SJSA1 (cell line): ENCODE measurements around the gene CBARP. TPM values are rescaled to one million over a fixed set of nuclear protein-coding genes. Genes with fewer than 3 reads are reported as not detected.
A peak's percentile ranks its signal among the peaks of the same experiment; 100 is the strongest.

Experiments
- DNase-seq, 2 experiments: peaks; one replicate each; pipeline ENCODE4 v3.0.0-alpha.2; 2015 to 2020; ENCODE audit warnings: low spot score in 2 of 2, low read depth in 1 of 2
- H3K27ac ChIP-seq: fragments of 250-450 bp; sonication (Bioruptor Pico); 2 replicates; pipeline ENCODE4 v1.5.1; 2020; ENCODE audit warnings: mild to moderate bottlenecking, moderate library complexity
- H3K27me3 ChIP-seq: fragments of 250-450 bp; sonication (Bioruptor Pico); replicated peaks from 2 replicates; pipeline ENCODE4 v1.5.1; 2020; ENCODE audit warnings: mild to moderate bottlenecking, moderate library complexity
- H3K36me3 ChIP-seq: fragments of 250-450 bp; sonication (Bioruptor Pico); 2 replicates; pipeline ENCODE4 v1.5.1; 2020; ENCODE audit warnings: mild to moderate bottlenecking
- H3K4me1 ChIP-seq: fragments of 250-450 bp; sonication (Bioruptor Pico); replicated peaks from 2 replicates; pipeline ENCODE4 v1.6.1; 2021; ENCODE audit warnings: mild to moderate bottlenecking
- H3K4me3 ChIP-seq: fragments of 250-450 bp; sonication (Bioruptor Pico); 2 replicates; pipeline ENCODE4 v1.5.1; 2020; ENCODE audit warnings: mild to moderate bottlenecking
- H3K9me3 ChIP-seq: fragments of 250-450 bp; sonication (Bioruptor Pico); replicated peaks from 2 replicates; pipeline ENCODE4 v1.5.1; 2020; ENCODE audit warnings: mild to moderate bottlenecking
- total RNA-seq: library from RNA; depleted of rRNA; stranded (reverse); fragments of >200 nt; shearing (Covaris generic); gene quantifications from 2 replicates; pipeline ENCODE4 v1.2.3, GENCODE V29; 2014

Gene CBARP
- total RNA-seq, 1 experiment from 2014 or later = 1.6 TPM

- peak; percentile 73 to 83 for DNase-seq
- H3K4me1 ChIP-seq = peaks cover 19% of the 10 kb centered on the region
- no peak overlapping the region for H3K4me3 ChIP-seq
- peaks cover 41% of the 10 kb centered on the region for H3K36me3 ChIP-seq
- no peak overlapping the region for H3K27ac ChIP-seq
- H3K9me3 ChIP-seq = peaks cover 5% of the 10 kb centered on the region; the same call in 1 of the 2 replicates
- H3K27me3 ChIP-seq = peaks cover 19% of the 10 kb centered on the region
Measured at GRCh38 chr19:1279782-1280341, 42.1 kb upstream of the CBARP start.

- DNase-seq = no peak
- H3K27me3 ChIP-seq = peaks cover 10% of the 10 kb centered on the region
- H3K4me3 ChIP-seq = no peak overlapping the region
- no peak overlapping the region for H3K27ac ChIP-seq
- peaks cover 5% of the 10 kb centered on the region; the same call in 1 of the 2 replicates for H3K9me3 ChIP-seq
- peaks cover 49% of the 10 kb centered on the region for H3K36me3 ChIP-seq
- H3K4me1 ChIP-seq = peaks cover 26% of the 10 kb centered on the region
Measured at GRCh38 chr19:1278713-1279660, 41.2 kb upstream of the CBARP start.

GRCh38 chr19:1278074-1278473 lies 40.3 kb upstream of the CBARP start:
- DNase-seq = no peak
- peaks cover 26% of the 10 kb centered on the region for H3K4me1 ChIP-seq
- no peak overlapping the region for H3K4me3 ChIP-seq

GRCh38 chr19:1277061-1277460 lies 39.3 kb upstream of the CBARP start:
- Histone ChIP-seq H3K9me3 (peaks cover 5% of the 10 kb centered on the region; the same call in 1 of the 2 replicates), H3K27ac (no peak overlapping the region), H3K4me3 (no peak overlapping the region), H3K4me1 (peaks cover 26% of the 10 kb centered on the region), H3K27me3 (no peaks in the 10 kb centered on the region), H3K36me3 (peaks cover 69% of the 10 kb centered on the region)
- no peak for DNase-seq

More at GRCh38 chr19:1278074-1278473, 40.3 kb upstream of the CBARP start:
- Histone ChIP-seq H3K27ac (no peak overlapping the region), H3K9me3 (peaks cover 5% of the 10 kb centered on the region; the same call in 1 of the 2 replicates), H3K27me3 (peaks cover 1% of the 10 kb centered on the region; the same call in 1 of the 2 replicates), H3K36me3 (peaks cover 58% of the 10 kb centered on the region)

GRCh38 chr19:1276628-1277022 lies 38.8 kb upstream of the CBARP start:
- no peaks in the 10 kb centered on the region for H3K27me3 ChIP-seq
- peaks cover 73% of the 10 kb centered on the region for H3K36me3 ChIP-seq
- DNase-seq = no peak
- no peak overlapping the region for H3K27ac ChIP-seq
- H3K4me3 ChIP-seq = no peak overlapping the region
- peaks cover 26% of the 10 kb centered on the region for H3K4me1 ChIP-seq
- H3K9me3 ChIP-seq = peaks cover 5% of the 10 kb centered on the region; the same call in 1 of the 2 replicates

GRCh38 chr19:1275976-1276627 lies 38.3 kb upstream of the CBARP start:
- Histone ChIP-seq H3K4me3 (peak overlapping the region; percentile 90), H3K9me3 (peaks cover 5% of the 10 kb centered on the region; the same call in 1 of the 2 replicates), H3K36me3 (peaks cover 78% of the 10 kb centered on the region), H3K4me1 (peaks cover 27% of the 10 kb centered on the region), H3K27me3 (no peaks in the 10 kb centered on the region), H3K27ac (peak overlapping the region; percentile 94)
- DNase-seq = peak in 1 of 2 experiments; percentile 49

- DNase-seq = peak; percentile 92 to 97
- Histone ChIP-seq H3K9me3 (peaks cover 5% of the 10 kb centered on the region; the same call in 1 of the 2 replicates), H3K27ac (peak within 1 kb of the TSS; percentile 94), H3K4me1 (peaks cover 34% of the 10 kb centered on the region), H3K27me3 (no peaks in the 10 kb centered on the region), H3K4me3 (peak within 1 kb of the TSS; percentile 90), H3K36me3 (peaks cover 85% of the 10 kb centered on the region)
Measured at GRCh38 chr19:1275260-1275975, 37.6 kb upstream of the CBARP start, which contains the start of gene FAM174C. Gene FAM174C, plus strand, starts transcription at chr19:1275530. Its CDS starts 20 bp downstream, at chr19:1275550.

GRCh38 chr19:1274852-1275259 lies 37.1 kb upstream of the CBARP start:
- peaks cover 39% of the 10 kb centered on the region for H3K4me1 ChIP-seq
- peaks cover 87% of the 10 kb centered on the region for H3K36me3 ChIP-seq
- H3K27ac ChIP-seq = peak overlapping the region; percentile 94
- H3K4me3 ChIP-seq = peak overlapping the region; percentile 90
- H3K9me3 ChIP-seq = peaks cover 5% of the 10 kb centered on the region; the same call in 1 of the 2 replicates
- no peak for DNase-seq
- H3K27me3 ChIP-seq = no peaks in the 10 kb centered on the region

- no peaks in the 10 kb centered on the region for H3K27me3 ChIP-seq
- H3K36me3 ChIP-seq = peaks cover 87% of the 10 kb centered on the region
- no peak overlapping the region for H3K27ac ChIP-seq
- H3K9me3 ChIP-seq = peaks cover 5% of the 10 kb centered on the region; the same call in 1 of the 2 replicates
- no peak overlapping the region; the same call in 1 of the 2 replicates for H3K4me3 ChIP-seq
- no peak for DNase-seq
- H3K4me1 ChIP-seq = peaks cover 45% of the 10 kb centered on the region
Measured at GRCh38 chr19:1274081-1274851, 36.5 kb upstream of the CBARP start.

GRCh38 chr19:1273263-1274041 lies 35.6 kb upstream of the CBARP start:
- H3K36me3 ChIP-seq = peaks cover 80% of the 10 kb centered on the region
- no peak overlapping the region for H3K4me3 ChIP-seq
- H3K4me1 ChIP-seq = peaks cover 51% of the 10 kb centered on the region
- peaks cover 5% of the 10 kb centered on the region; the same call in 1 of the 2 replicates for H3K9me3 ChIP-seq
- no peak for DNase-seq
- no peaks in the 10 kb centered on the region for H3K27me3 ChIP-seq
- H3K27ac ChIP-seq = no peak overlapping the region

- DNase-seq = no peak
- Histone ChIP-seq H3K36me3 (peaks cover 76% of the 10 kb centered on the region), H3K9me3 (peaks cover 5% of the 10 kb centered on the region; the same call in 1 of the 2 replicates), H3K27me3 (no peaks in the 10 kb centered on the region), H3K4me3 (no peak overlapping the region), H3K27ac (no peak overlapping the region), H3K4me1 (peaks cover 51% of the 10 kb centered on the region)
Measured at GRCh38 chr19:1272423-1273262, 34.8 kb upstream of the CBARP start.
